HepG2 (cell line): ENCODE data around the gene LAMA5. TPM values are rescaled to one million over a fixed set of nuclear protein-coding genes. Genes with fewer than 3 reads are reported as not detected.

Experiments
- ATF3 ChIP-seq: sonication (generic); formaldehyde crosslinking; IDR thresholded peaks from 2 replicates; pipeline ENCODE4 v1.4.0; 2020; ENCODE audit warnings: missing genetic modification reagents
- HDAC2 ChIP-seq: sonication (generic); formaldehyde crosslinking; IDR thresholded peaks from 2 replicates; pipeline ENCODE4 v1.4.0; 2020; ENCODE audit warnings: missing genetic modification reagents
- HNF4A ChIP-seq: sonication (generic); formaldehyde crosslinking; IDR thresholded peaks from 2 replicates; pipeline ENCODE4 v1.4.0; 2020; ENCODE audit warnings: missing genetic modification reagents
- JUN ChIP-seq: sonication (generic); formaldehyde crosslinking; IDR thresholded peaks from 2 replicates; pipeline ENCODE4 v1.4.0; 2020; ENCODE audit warnings: mild to moderate bottlenecking, missing genetic modification reagents
- KLF16 ChIP-seq, 2 experiments: sonication (generic) in 1 of 2; formaldehyde crosslinking in 1 of 2; IDR thresholded peaks; 2 replicates each; pipeline versions ENCODE4 v1.6.1 to v1.8.0; 2016 to 2023; ENCODE audit warnings: missing genetic modification reagents in 2 of 2, missing compliant biosample characterization in 1 of 2
- MEF2D ChIP-seq: sonication (generic); formaldehyde crosslinking; IDR thresholded peaks from 2 replicates; pipeline ENCODE4 v1.5.1; 2020; ENCODE audit warnings: mild to moderate bottlenecking, missing genetic modification reagents
- NFIC ChIP-seq: IDR thresholded peaks from 2 replicates; pipeline ENCODE4 v1.6.1; 2012; ENCODE audit warnings: mild to moderate bottlenecking, low read length, inconsistent platforms
- NFKB2 ChIP-seq: sonication (generic); formaldehyde crosslinking; IDR thresholded peaks from 2 replicates; pipeline ENCODE4 v1.4.0; 2020; ENCODE audit warnings: missing genetic modification reagents, borderline replicate concordance
- NPAS2 ChIP-seq: sonication (generic); formaldehyde crosslinking; IDR thresholded peaks from 2 replicates; pipeline ENCODE4 v1.8.0; 2022; ENCODE audit warnings: mild to moderate bottlenecking, missing genetic modification reagents, borderline replicate concordance
- POGK ChIP-seq: sonication (generic); formaldehyde crosslinking; conservative IDR thresholded peaks from 2 replicates; pipeline ENCODE4 v1.8.0; 2022; ENCODE audit warnings: mild to moderate bottlenecking, moderate library complexity, missing genetic modification reagents
- RFXANK ChIP-seq: IDR thresholded peaks from 2 replicates; pipeline ENCODE4 v1.6.1; 2016
- SAP130 ChIP-seq: IDR thresholded peaks from 2 replicates; pipeline ENCODE4 v1.6.1; 2016; ENCODE audit warnings: low read depth
- SIX1 ChIP-seq: sonication (generic); formaldehyde crosslinking; IDR thresholded peaks from 2 replicates; pipeline ENCODE4 v1.4.0; 2020; ENCODE audit warnings: missing genetic modification reagents, borderline replicate concordance
- SNAPC2 ChIP-seq: sonication (generic); formaldehyde crosslinking; IDR thresholded peaks from 2 replicates; pipeline ENCODE4 v1.8.1; 2022; ENCODE audit warnings: mild to moderate bottlenecking, missing genetic modification reagents
- STAG1 ChIP-seq: sonication (generic); formaldehyde crosslinking; IDR thresholded peaks from 2 replicates; pipeline ENCODE4 v1.4.0; 2020; ENCODE audit warnings: missing genetic modification reagents
- TBL1XR1 ChIP-seq: fragments of 150-350 bp; IDR thresholded peaks from 2 replicates; pipeline ENCODE4 v1.6.1; 2014; ENCODE audit warnings: borderline replicate concordance, low read length; ENCODE audit not compliant: partially characterized antibody
- TCF12 ChIP-seq, 2 experiments: fragments of 450-650 bp in 1 of 2; sonication (generic) in 1 of 2; formaldehyde crosslinking in 1 of 2; IDR thresholded peaks; 2 replicates each; pipeline versions ENCODE4 v1.6.1 to v1.8.0; 2017 to 2022; ENCODE audit warnings: antibody characterized with exemption in 1 of 2, mild to moderate bottlenecking in 1 of 2, missing genetic modification reagents in 1 of 2, moderate library complexity in 1 of 2
- ZBTB14 ChIP-seq: sonication (generic); formaldehyde crosslinking; IDR thresholded peaks from 2 replicates; pipeline ENCODE4 v1.4.0; 2020; ENCODE audit warnings: missing genetic modification reagents
- ZFP36 ChIP-seq: fragments of 150-350 bp; IDR thresholded peaks from 2 replicates; pipeline ENCODE4 v1.6.1; 2018; ENCODE audit warnings: borderline replicate concordance, low read length, low read depth; ENCODE audit not compliant: partially characterized antibody
- ZFP91 ChIP-seq: sonication (generic); formaldehyde crosslinking; IDR thresholded peaks from 2 replicates; pipeline ENCODE4 v1.9.0; 2022; ENCODE audit warnings: missing genetic modification reagents, mild to moderate bottlenecking, borderline replicate concordance
- ZNF446 ChIP-seq: sonication (generic); formaldehyde crosslinking; IDR thresholded peaks from 2 replicates; pipeline ENCODE4 v1.5.0; 2020; ENCODE audit warnings: mild to moderate bottlenecking, missing genetic modification reagents
- ZNF549 ChIP-seq: sonication (generic); formaldehyde crosslinking; IDR thresholded peaks from 2 replicates; pipeline ENCODE4 v1.5.0; 2020; ENCODE audit warnings: missing genetic modification reagents
- ZNF550 ChIP-seq: sonication (generic); formaldehyde crosslinking; IDR thresholded peaks from 2 replicates; pipeline ENCODE4 v1.4.0; 2020; ENCODE audit warnings: mild to moderate bottlenecking, missing genetic modification reagents, borderline replicate concordance
- ZNF776 ChIP-seq: sonication (generic); formaldehyde crosslinking; IDR thresholded peaks from 2 replicates; pipeline ENCODE4 v1.4.0; 2020; ENCODE audit warnings: mild to moderate bottlenecking, missing genetic modification reagents
- ZNF83 ChIP-seq: sonication (generic); formaldehyde crosslinking; IDR thresholded peaks from 2 replicates; pipeline ENCODE4 v1.4.0; 2020; ENCODE audit warnings: missing genetic modification reagents, mild to moderate bottlenecking, borderline replicate concordance
- ZSCAN22 ChIP-seq: sonication (generic); formaldehyde crosslinking; IDR thresholded peaks from 2 replicates; pipeline ENCODE4 v1.4.0; 2020; ENCODE audit warnings: mild to moderate bottlenecking, missing genetic modification reagents
- polyA plus RNA-seq, 8 experiments: library from polyadenylated mRNA; depleted of rRNA in 3 of 8; stranded (reverse) in 7 of 8; unstranded in 1 of 8; fragments of >200 nt; fragmentation: Illumina TruSeq in 4 of 8; extraction: Trizol in 4 of 8; gene quantifications; 2 replicates each; pipeline versions ENCODE4 v1.2.1 to v1.2.3, GENCODE V29; 2011 to 2016; ENCODE audit warnings: low read depth in 4 of 8, missing spikeins in 1 of 8, mixed read lengths in 1 of 8; ENCODE audit not compliant: insufficient read depth in 1 of 8
- total RNA-seq, 5 experiments: library from RNA; depleted of rRNA; stranded (reverse); fragments of >200 nt; fragmentation: Illumina TruSeq; extraction: Trizol; gene quantifications; 2 replicates each; pipeline ENCODE4 v1.2.3, GENCODE V29; 2016; ENCODE audit warnings: low read depth in 1 of 5

Gene LAMA5
- total and polyA plus RNA-seq, 2 of the 13 experiments (the other 11 are each of a cell fraction or from before 2014, with no cell fraction given), result 21.0 to 44.7 TPM

GRCh38 chr20:62367633-62368391 lies 700 bp upstream of the LAMA5 start (continued):
- TF ChIP-seq SIX1 (CRISPR knock-in tag) (no peak), JUN (CRISPR knock-in tag) (peak; percentile 82), ZBTB14 (CRISPR knock-in tag) (no peak), ZNF550 (CRISPR knock-in tag) (no peak), HDAC2 (CRISPR knock-in tag) (peak; percentile 47; the same call in 1 of the 2 replicates), STAG1 (CRISPR knock-in tag) (no peak), ZSCAN22 (CRISPR knock-in tag) (peak; percentile 75; the same call in 1 of the 2 replicates), TCF12 (IDR thresholded peaks at IDR 0.05) (no peak), TCF12 (CRISPR knock-in tag; IDR thresholded peaks at IDR 0.05) (no peak), NFKB2 (CRISPR knock-in tag) (peak; percentile 65; the same call in 1 of the 2 replicates), SAP130 (CRISPR knock-in tag) (no peak; the same call in none of the 2 replicates), ZNF549 (no peak), MEF2D (peak; percentile 65; the same call in 1 of the 2 replicates), ZFP91 (peak; percentile 92; the same call in 1 of the 2 replicates), ATF3 (CRISPR knock-in tag) (no peak; the same call in none of the 2 replicates), ZNF446 (CRISPR knock-in tag) (peak; percentile 58; the same call in 1 of the 2 replicates), HNF4A (CRISPR knock-in tag) (peak; percentile 56; the same call in 1 of the 2 replicates), RFXANK (CRISPR knock-in tag) (0 out of 2 replicates have a peak, but pooled peaks have one; percentile 33), TBL1XR1 (no peak), NFIC (0 out of 2 replicates have a peak, but pooled peaks have one; percentile 18), KLF16 (CRISPR knock-in tag; IDR thresholded peaks at IDR 0.05) (peak in 1 of 2 experiments; percentile 98; a peak in 2 of 4 replicates), NPAS2 (CRISPR knock-in tag) (no peak), ZFP36 (no peak), ZNF776 (CRISPR knock-in tag) (no peak), ZNF83 (CRISPR knock-in tag) (peak; percentile 30), POGK (no peak; the same call in 1 of the 2 replicates), SNAPC2 (CRISPR knock-in tag) (no peak)
